ENCODE measurements around the gene AKAP5.

AKAP5 gene

DNA sequence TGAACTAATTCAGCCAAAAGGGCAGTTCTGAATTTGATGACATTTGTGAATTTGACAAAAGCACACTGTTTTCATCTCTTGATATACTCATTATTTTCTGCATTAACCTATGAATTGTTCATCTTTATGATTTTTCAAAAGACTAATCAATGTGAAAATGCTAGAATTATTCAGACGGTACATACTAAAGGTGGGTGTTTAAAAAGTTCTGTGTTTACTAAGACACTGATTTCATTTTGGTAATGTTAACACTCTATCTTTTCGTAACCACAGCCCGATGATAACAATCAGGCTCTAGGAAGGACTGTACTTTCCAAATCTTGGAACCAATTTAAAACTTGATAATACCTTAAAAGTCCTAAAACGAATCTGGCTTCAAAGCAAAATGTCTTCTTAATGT, 9.4 kb downstream of the AKAP5 start:
- no peak for DNase-seq (ENCODE audit: low read depth)
- H3K4me3 ChIP-seq (ENCODE audit: low read depth, low read length) = no peak overlapping the region
- in situ Hi-C loops (cut with HindIII; ENCODE audit: low sequenced_read_pairs) = no loop called here
- TF ChIP-seq CTCF (IDR thresholded peaks at IDR 0.05; ENCODE audit: low read depth, low read length, missing control alignments) = no peak

DNA sequence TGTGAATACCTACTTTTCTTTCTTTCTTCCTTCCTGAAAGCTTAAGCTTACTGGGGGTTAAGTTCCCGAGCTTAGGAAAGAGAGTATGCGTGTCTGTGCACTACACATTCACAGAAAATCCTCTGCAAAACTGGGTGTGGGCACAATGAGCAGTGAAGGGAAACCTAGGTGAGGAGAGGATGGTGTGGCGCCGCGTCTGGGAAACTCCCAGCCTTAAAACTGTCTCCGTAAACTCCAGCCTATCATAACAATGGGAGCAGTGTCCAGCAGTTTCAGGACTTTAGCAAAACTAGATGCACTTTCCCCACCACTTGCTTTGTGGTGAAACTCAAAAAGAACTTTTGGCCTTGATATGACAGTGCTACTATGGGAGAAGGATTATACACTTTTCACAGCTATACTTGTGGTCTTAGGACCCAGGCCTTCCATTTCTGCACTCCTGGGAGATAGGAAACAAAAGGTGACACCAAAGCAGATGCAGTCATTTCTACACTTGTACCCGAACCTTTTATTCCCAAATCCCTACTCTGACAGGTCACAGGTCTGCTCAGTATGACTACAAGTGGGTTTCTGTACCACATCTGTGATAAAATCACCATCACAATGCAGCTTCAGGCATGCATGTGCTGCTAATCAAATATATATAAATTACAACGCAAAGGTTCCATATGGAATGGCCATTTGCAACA, 10.4 kb downstream of the AKAP5 start:
- in situ Hi-C loops (cut with HindIII; ENCODE audit: low sequenced_read_pairs) = no loop called here
- no peak for DNase-seq (ENCODE audit: low read depth)
- H3K4me3 ChIP-seq (ENCODE audit: low read depth, low read length) = no peak overlapping the region
- TF ChIP-seq CTCF (IDR thresholded peaks at IDR 0.05; ENCODE audit: low read depth, low read length, missing control alignments) = no peak

- in situ Hi-C loops (cut with HindIII; ENCODE audit: low sequenced_read_pairs) = no loop called here
- DNase-seq (ENCODE audit: low read depth) = no peak
- H3K4me3 ChIP-seq (ENCODE audit: low read depth, low read length) = no peak overlapping the region
- no peak for TF ChIP-seq CTCF (IDR thresholded peaks at IDR 0.05; ENCODE audit: low read depth, low read length, missing control alignments)
Observed at GRCh38 chr14:64476438-64476837, 11.1 kb downstream of the AKAP5 start.

GRCh38 chr14:64478634-64479250, 13.4 kb downstream of the AKAP5 start:
- no peak for TF ChIP-seq CTCF (IDR thresholded peaks at IDR 0.05; ENCODE audit: low read depth, low read length, missing control alignments)
- no peak overlapping the region for H3K4me3 ChIP-seq (ENCODE audit: low read depth, low read length)
- in situ Hi-C loops (cut with HindIII; ENCODE audit: low sequenced_read_pairs) = no loop called here
- DNase-seq (ENCODE audit: low read depth) = peak; percentile 27

DNA sequence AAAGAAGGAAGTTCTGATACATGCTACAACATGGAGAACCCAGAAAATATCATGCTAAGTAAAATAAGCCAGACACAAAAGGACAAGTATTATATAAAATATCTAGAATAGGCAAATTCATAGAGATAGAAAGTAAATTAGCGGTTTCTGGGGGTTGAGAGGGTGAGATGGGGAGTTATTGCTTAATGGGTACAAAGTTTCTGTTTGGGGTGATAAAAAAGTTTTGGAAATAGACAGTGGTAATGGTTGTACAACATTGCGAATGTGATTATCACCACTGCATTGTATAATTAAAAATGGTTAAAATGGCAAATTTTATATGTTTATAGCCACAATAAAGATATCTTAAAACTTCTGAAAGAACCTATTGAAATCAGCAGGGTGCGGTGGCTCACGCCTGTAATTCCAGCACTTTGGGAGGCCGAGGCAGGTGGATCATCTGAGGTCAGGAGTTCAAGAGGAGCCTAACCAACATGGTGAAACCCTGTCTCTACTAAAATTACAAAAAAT, 23.3 kb downstream of the AKAP5 start:
- DNase-seq (ENCODE audit: low read depth) = no peak
- no peak for TF ChIP-seq CTCF (IDR thresholded peaks at IDR 0.05; ENCODE audit: low read depth, low read length, missing control alignments)
- in situ Hi-C loops (cut with HindIII; ENCODE audit: low sequenced_read_pairs) = no loop called here
- no peak overlapping the region for H3K4me3 ChIP-seq (ENCODE audit: low read depth, low read length)

DNA sequence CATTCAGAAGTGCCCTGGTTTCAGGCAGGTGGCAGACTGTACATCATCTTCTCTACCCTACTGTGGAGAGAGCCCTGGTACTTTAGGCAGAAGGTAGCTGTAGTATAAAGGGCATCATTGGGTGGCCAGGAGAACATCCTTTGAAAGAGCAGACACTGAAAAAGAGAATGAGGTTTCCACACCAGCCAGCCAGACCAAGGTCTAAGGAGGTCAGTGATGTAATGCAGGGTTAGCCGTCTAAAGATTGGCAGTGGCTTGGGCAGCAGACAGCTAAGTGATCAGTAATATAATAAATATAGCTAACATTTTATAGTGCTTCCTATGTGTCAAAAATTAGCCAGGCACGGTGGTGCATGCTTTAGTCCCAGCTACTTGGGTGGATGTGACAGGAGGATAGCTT, 26.3 kb downstream of the AKAP5 start:
- no peak overlapping the region for H3K4me3 ChIP-seq (ENCODE audit: low read depth, low read length)
- TF ChIP-seq CTCF (IDR thresholded peaks at IDR 0.05; ENCODE audit: low read depth, low read length, missing control alignments) = no peak
- DNase-seq (ENCODE audit: low read depth) = no peak
- in situ Hi-C loops (cut with HindIII; ENCODE audit: low sequenced_read_pairs) = no loop called here
